ENCODE results near the gene CHST10.

DNA sequence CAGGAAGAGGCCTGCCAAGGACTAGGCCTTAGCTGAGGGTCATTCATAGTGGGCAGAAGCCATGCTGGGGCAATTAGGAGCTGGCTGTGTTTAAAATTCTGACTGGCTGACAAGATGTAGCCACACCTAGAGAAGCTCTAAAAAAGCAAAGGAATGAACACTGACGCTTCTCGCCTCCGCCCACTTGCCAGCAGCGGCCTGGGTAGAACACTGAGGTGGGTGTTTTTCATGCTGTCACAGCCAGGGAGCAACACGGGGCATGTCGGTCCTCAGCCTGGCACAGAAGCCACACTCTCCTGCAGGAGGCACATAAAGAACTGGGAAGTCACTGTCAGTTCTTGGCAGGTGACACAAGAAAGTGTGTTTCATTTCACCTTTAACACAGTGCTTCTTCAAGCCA, 10.4 kb downstream of the CHST10 start:
- TF ChIP-seq, protein P1, sequence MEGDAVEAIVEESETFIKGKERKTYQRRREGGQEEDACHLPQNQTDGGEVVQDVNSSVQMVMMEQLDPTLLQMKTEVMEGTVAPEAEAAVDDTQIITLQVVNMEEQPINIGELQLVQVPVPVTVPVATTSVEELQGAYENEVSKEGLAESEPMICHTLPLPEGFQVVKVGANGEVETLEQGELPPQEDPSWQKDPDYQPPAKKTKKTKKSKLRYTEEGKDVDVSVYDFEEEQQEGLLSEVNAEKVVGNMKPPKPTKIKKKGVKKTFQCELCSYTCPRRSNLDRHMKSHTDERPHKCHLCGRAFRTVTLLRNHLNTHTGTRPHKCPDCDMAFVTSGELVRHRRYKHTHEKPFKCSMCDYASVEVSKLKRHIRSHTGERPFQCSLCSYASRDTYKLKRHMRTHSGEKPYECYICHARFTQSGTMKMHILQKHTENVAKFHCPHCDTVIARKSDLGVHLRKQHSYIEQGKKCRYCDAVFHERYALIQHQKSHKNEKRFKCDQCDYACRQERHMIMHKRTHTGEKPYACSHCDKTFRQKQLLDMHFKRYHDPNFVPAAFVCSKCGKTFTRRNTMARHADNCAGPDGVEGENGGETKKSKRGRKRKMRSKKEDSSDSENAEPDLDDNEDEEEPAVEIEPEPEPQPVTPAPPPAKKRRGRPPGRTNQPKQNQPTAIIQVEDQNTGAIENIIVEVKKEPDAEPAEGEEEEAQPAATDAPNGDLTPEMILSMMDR (conservative IDR thresholded peaks at IDR 0.05; ENCODE audit: low read depth, low read length): no peak
- TF ChIP-seq EZH2 (IDR thresholded peaks at IDR 0.05; ENCODE audit: borderline replicate concordance, low read depth, low read length, poor library complexity, severe bottlenecking): no peak
